ENCODE measurements around the gene NSD1. TPM values are rescaled to one million over a fixed set of nuclear protein-coding genes. Genes with fewer than 3 reads are reported as not detected.

The NSD1 gene
- total RNA-seq, 4 donors from 2014 or later = 46.4 to 112 (median 50.1) TPM

DNA sequence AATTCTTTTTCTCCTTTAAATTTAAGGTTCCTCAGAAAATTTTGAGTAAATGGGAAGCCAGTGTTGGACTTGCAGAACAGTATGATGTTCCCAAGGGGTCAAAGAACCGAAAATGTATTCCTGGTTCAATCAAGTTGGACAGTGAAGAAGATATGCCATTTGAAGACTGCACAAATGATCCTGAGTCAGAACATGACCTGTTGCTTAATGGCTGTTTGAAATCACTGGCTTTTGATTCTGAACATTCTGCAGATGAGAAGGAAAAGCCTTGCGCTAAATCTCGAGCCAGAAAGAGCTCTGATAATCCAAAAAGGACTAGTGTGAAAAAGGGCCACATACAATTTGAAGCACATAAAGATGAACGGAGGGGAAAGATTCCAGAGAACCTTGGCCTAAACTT lies 76.0 kb downstream of the NSD1 start:
- TF ChIP-seq, protein P1, sequence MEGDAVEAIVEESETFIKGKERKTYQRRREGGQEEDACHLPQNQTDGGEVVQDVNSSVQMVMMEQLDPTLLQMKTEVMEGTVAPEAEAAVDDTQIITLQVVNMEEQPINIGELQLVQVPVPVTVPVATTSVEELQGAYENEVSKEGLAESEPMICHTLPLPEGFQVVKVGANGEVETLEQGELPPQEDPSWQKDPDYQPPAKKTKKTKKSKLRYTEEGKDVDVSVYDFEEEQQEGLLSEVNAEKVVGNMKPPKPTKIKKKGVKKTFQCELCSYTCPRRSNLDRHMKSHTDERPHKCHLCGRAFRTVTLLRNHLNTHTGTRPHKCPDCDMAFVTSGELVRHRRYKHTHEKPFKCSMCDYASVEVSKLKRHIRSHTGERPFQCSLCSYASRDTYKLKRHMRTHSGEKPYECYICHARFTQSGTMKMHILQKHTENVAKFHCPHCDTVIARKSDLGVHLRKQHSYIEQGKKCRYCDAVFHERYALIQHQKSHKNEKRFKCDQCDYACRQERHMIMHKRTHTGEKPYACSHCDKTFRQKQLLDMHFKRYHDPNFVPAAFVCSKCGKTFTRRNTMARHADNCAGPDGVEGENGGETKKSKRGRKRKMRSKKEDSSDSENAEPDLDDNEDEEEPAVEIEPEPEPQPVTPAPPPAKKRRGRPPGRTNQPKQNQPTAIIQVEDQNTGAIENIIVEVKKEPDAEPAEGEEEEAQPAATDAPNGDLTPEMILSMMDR (IDR thresholded peaks at IDR 0.05) = no peak
- no peak for TF ChIP-seq POLR2A (IDR thresholded peaks at IDR 0.05)
- Histone ChIP-seq H3K27me3 (no peaks in the 10 kb centered on the region), H3K36me3 (peaks cover 0 to 79% (median 0%) of the 10 kb centered on the region in 3 donors), H3K9me3 (no peaks in the 10 kb centered on the region), H3K27ac (no peak overlapping the region), H3K4me1 (no peaks in the 10 kb centered on the region), H3K4me3 (no peak overlapping the region)
- DNase-seq = no peak

DNA sequence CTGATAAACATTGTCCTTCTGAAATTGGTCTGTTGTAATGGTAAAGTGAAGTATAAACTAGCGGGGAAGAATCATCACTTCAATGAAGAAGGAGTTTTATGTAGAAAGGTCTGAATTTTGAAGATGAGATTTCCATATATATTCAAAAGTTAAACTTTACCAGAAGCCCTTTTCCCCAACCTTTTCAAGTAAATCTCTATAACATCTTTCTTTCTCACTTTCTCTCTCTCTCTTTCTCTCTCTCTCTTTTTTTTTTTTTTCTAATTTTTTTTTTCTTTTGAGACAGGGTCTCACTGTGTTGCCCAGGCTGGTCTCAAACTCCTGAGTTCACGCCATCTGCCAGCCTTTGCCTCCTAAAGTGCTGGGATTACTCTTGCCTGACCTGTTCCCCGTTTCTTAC lies 78.7 kb downstream of the NSD1 start:
- no peaks in the 10 kb centered on the region for H3K9me3 ChIP-seq
- H3K27me3 ChIP-seq = no peaks in the 10 kb centered on the region
- peaks cover 0 to 65% (median 0%) of the 10 kb centered on the region in 3 donors for H3K36me3 ChIP-seq
- no peak for DNase-seq
- no peak overlapping the region for H3K4me3 ChIP-seq
- no peak overlapping the region for H3K27ac ChIP-seq
- no peaks in the 10 kb centered on the region for H3K4me1 ChIP-seq
- TF ChIP-seq POLR2A (IDR thresholded peaks at IDR 0.05) = no peak
- TF ChIP-seq, protein P1 (IDR thresholded peaks at IDR 0.05) = no peak

DNA sequence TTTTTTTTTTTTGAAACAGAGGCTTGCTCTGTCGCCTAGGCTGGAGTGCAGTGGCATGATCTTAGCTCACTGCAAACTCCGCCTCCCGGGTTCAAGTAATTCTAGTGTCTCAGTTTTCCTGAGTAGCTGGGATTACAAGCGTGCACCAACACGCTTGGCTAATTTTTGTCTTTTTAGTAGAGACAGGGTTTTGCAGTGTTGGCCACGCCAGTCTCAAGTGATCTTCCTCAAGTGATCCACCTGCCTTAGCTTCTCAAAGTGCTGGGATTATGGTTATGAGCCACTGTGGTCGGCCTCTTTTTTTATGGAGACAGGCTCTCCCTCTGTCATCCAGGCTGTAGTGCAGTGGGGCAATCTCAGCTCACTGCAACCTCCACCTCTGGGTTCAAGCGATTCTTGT lies 87.0 kb downstream of the NSD1 start:
- TF ChIP-seq, protein P1 (IDR thresholded peaks at IDR 0.05) = no peak
- no peak for TF ChIP-seq POLR2A (IDR thresholded peaks at IDR 0.05)
- Histone ChIP-seq H3K36me3 (peaks cover 0 to under 1% (median 0%) of the 10 kb centered on the region in 3 donors), H3K27me3 (no peaks in the 10 kb centered on the region), H3K4me1 (peaks cover 0 to 3% (median 0%) of the 10 kb centered on the region in 4 donors), H3K9me3 (no peaks in the 10 kb centered on the region), H3K4me3 (no peak overlapping the region), H3K27ac (no peak overlapping the region)
- DNase-seq = no peak

DNA sequence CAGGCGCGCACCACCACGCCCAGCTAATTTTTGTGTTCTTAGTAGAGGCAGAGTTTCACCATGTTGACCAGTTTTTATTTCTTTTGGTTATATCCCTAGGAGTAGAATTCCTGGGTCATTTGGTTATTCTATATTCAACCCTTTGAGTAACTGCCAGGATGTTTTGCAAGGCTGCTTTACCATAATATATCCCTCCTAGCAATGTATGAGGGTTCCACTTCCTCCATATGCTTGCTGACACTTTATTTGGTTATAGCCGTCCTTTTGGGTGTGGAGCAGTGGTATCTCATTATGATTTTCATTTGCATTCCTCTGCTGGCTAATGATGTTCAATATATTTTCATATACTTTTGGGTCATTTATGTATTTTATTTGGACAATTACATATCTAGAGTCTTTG lies 88.7 kb downstream of the NSD1 start:
- no peak overlapping the region for H3K27ac ChIP-seq
- no peak for TF ChIP-seq POLR2A (IDR thresholded peaks at IDR 0.05)
- TF ChIP-seq, protein P1 (IDR thresholded peaks at IDR 0.05) = no peak
- H3K36me3 ChIP-seq = no peaks in the 10 kb centered on the region
- no peaks in the 10 kb centered on the region for H3K27me3 ChIP-seq
- H3K9me3 ChIP-seq = no peaks in the 10 kb centered on the region
- no peak for DNase-seq
- peaks cover 0 to 3% (median 0%) of the 10 kb centered on the region in 4 donors for H3K4me1 ChIP-seq
- H3K4me3 ChIP-seq = no peak overlapping the region

DNA sequence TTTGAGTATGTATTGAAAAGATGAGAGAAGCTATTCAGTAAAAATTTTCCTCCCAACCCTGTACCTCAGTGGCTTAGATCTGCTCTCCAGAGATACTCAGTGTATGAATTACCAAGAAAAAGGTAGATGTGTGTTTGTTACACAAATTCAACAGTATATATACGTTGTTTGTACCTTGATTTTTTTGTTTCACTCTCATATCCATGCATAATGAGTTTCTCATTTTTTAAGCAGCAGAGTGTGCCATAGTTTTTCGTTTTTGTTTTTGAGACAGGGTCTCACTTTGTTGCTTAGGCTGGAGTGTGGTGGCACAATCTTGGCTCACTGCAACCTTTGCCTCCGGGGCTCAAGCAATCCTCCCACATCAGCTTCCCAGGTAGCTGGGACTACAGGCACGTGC lies 92.2 kb downstream of the NSD1 start:
- Histone ChIP-seq H3K9me3 (no peaks in the 10 kb centered on the region), H3K4me1 (peaks cover 0 to 3% (median 0%) of the 10 kb centered on the region in 4 donors), H3K27me3 (no peaks in the 10 kb centered on the region), H3K27ac (no peak overlapping the region), H3K36me3 (peaks cover 0 to 12% (median 0%) of the 10 kb centered on the region in 3 donors), H3K4me3 (no peak overlapping the region)
- DNase-seq = no peak
- no peak for TF ChIP-seq POLR2A (IDR thresholded peaks at IDR 0.05)
- TF ChIP-seq, protein P1 (IDR thresholded peaks at IDR 0.05) = no peak

DNA sequence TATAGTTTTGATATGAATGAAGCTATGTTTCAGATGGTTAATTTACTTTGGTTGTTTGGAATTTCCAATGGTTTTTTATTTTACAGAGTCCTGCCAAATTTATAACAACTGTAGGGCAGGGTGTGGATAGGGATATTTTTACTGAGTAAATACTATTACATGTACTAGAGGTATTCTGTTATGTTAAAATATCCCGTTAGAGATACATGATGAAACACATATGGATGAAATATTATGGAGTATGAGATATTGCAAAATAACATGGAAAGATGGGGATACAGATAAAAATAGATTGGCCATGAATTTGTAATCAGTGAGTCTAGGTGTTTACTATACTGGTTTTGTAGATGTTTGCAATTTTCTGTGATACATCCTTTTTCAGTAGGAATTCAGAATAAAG lies 93.3 kb downstream of the NSD1 start:
- no peak for DNase-seq
- no peaks in the 10 kb centered on the region for H3K27me3 ChIP-seq
- no peaks in the 10 kb centered on the region for H3K9me3 ChIP-seq
- peaks cover 0 to 3% (median 0%) of the 10 kb centered on the region in 4 donors for H3K4me1 ChIP-seq
- no peak overlapping the region for H3K4me3 ChIP-seq
- TF ChIP-seq, protein P1 (IDR thresholded peaks at IDR 0.05) = no peak
- H3K36me3 ChIP-seq = peaks cover 0 to 12% (median 0%) of the 10 kb centered on the region in 3 donors
- no peak overlapping the region for H3K27ac ChIP-seq
